ENCODE results near the gene CXCR3.
"Not testable (repeated sequence)": the region's sequence is repeated elsewhere in the genome, so short reads cannot be mapped to it uniquely, and the experiment has no call there.

Gene CXCR3

DNA sequence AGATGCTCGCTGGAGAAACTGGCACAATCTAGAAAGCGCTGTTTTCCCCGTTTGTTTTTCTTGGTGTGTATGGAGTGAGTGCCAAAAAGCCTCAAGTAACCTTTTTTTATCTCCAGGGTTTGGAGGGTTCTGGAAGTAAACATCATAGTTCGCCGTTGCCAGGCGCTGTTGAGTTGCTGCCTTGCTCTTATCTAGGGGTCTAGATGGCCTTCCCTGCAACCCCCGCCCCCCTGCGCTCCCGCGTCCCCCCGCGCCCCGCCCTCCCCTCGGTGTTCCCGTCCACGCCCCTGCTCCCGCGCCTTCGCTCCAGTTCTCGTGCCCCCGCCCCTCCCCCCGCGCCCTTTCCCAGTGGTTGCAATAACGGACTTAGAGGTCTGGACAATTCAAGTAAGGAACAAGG lies 40.6 kb downstream of the CXCR3 start:
- Mint-ChIP-seq H3K4me3 (no peak overlapping the region), H3K9me3 (no peaks in the 10 kb centered on the region), H3K36me3 (ENCODE audit: low read depth) (peaks cover 26% of the 10 kb centered on the region)

DNA sequence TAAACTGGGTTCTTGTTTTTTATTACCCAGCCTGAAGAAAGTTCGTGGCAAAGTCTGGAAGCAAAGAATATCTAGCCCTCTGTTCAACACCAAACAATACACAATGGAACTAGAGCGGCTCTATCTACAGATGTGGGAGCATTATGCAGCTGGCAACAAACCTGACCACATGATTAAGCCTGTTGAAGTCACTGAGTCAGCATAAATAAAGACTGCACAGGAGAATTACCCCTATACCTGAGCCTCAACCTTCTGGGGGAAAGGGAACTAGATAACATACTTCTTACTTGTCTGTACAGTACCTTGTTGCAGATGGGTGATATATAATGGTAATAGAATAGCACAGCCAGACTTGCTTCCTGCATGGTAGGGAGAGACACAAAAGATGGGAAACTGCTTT lies 44.7 kb downstream of the CXCR3 start:
- no peak overlapping the region for H3K27ac Mint-ChIP-seq
- H3K27me3 Mint-ChIP-seq (ENCODE audit: low read depth): no peaks in the 10 kb centered on the region
- H3K36me3 Mint-ChIP-seq (ENCODE audit: low read depth): peaks cover 24% of the 10 kb centered on the region
- no peak overlapping the region for H3K4me3 Mint-ChIP-seq
- H3K4me1 Mint-ChIP-seq (ENCODE audit: low read depth): peaks cover 2% of the 10 kb centered on the region
- H3K9me3 Mint-ChIP-seq: no peaks in the 10 kb centered on the region

More for the DNA sequence above, 40.6 kb downstream of the CXCR3 start:
- Mint-ChIP-seq H3K4me1 (ENCODE audit: low read depth) (peaks cover 3% of the 10 kb centered on the region), H3K27ac (no peak overlapping the region), H3K27me3 (ENCODE audit: low read depth) (no peaks in the 10 kb centered on the region)

DNA sequence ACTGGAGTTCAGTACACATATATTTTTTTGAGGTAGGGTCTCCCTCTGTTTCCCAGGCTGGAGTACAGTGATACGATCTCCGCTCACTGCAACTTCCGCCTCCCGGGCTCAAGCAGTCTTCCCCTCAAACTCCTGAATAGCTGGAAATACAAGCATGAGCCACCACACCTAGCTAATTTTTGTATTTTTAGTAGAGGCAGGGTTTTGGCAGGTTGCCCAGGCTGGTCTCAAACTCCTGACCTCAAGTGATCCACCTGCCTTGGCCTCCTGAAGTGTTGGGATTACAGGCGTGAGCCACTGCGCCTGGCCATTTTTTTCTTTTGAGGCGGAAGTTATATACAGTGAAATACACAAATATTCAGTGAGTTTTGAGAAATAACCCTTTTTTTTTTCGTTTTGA lies 46.9 kb downstream of the CXCR3 start:
- H3K4me3 Mint-ChIP-seq; H3K4me1 Mint-ChIP-seq (ENCODE audit: low read depth); H3K27ac Mint-ChIP-seq; H3K27me3 Mint-ChIP-seq (ENCODE audit: low read depth); H3K9me3 Mint-ChIP-seq: not testable (repeated sequence)
- peaks cover 29% of the 10 kb centered on the region for H3K36me3 Mint-ChIP-seq (ENCODE audit: low read depth)

Data from T-helper 1 cell treated with Interleukin-12 subunit alpha and Interleukin-12 subunit beta and Interleukin-4 antibody, amounts not matched to agents 30 μg/mL and 1 μg/mL, for 36 hours (primary cell).